HG03039 (cell line): ENCODE results near the gene MTR.

ENCODE experiments used
- ATAC-seq: cut with Tn5 transposase; IDR thresholded peaks from one replicate; pipeline ENCODE4 v1.9.1; 2021; ENCODE audit warnings: mild to moderate bottlenecking, moderate library complexity; ENCODE audit not compliant: unreplicated experiment

The MTR gene

GRCh38 chr1:236861560-236862218, 66.6 kb downstream of the MTR start:
- no peak for ATAC-seq

GRCh38 chr1:236862219-236862591, 67.1 kb downstream of the MTR start:
- ATAC-seq = no peak

GRCh38 chr1:236862615-236863211, 67.6 kb downstream of the MTR start:
- ATAC-seq = no peak

- no peak for ATAC-seq
Measured at GRCh38 chr1:236864211-236864610, 69.1 kb downstream of the MTR start.

DNA sequence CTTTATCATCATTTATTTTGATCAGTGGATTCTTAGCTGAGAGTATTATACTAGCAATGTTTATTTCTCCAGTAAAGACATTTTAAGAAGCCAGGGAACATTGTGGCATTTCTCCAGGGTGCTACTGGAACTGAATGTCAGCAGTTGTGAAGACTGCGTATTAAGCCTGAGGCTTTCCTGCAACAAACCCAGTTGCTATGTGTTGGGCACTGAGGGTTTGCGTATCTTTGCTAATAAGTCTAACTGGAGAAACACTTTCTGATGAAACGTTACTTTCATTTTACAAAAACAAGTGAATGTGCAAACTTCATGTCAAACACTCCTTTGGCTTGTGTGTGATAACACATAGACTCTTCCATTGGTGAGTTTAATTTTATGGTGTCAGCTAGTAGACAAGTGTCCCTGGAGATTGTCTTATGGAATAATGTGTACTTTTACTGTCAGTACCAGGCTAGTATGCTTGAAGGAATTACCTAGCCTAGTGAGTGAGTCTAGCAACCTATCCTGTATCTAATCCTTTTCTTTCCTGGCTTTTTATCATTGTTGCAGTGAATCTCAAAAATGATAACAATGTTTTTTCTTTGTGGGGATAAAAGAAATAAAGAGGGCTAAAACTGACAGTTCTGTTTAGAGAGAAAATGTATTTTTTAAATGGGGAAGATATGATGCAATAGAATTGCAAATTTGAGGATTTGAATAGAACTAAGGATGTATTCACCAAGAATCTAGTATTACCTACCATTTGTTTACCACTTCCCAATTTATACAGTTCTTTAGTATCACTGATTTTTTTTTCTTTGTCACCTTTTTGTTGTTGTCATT, 70.1 kb downstream of the MTR start:
- ATAC-seq = no peak

DNA sequence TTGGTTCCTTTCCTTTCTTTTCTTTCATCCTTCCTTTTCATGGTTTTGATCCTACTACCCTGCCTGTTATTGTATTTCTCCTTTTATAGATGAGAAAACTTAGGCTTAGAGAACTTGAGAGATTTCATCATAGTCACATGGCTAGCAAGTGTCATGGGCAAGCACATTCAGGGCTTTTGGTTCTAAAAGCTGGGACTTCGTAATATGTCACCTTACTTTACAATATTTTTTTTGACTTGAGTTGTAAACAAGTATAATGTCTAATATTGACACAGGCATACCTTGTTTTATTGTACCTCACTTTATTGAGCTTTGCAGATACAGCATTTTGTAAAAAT, 70.7 kb downstream of the MTR start:
- no peak for ATAC-seq

DNA sequence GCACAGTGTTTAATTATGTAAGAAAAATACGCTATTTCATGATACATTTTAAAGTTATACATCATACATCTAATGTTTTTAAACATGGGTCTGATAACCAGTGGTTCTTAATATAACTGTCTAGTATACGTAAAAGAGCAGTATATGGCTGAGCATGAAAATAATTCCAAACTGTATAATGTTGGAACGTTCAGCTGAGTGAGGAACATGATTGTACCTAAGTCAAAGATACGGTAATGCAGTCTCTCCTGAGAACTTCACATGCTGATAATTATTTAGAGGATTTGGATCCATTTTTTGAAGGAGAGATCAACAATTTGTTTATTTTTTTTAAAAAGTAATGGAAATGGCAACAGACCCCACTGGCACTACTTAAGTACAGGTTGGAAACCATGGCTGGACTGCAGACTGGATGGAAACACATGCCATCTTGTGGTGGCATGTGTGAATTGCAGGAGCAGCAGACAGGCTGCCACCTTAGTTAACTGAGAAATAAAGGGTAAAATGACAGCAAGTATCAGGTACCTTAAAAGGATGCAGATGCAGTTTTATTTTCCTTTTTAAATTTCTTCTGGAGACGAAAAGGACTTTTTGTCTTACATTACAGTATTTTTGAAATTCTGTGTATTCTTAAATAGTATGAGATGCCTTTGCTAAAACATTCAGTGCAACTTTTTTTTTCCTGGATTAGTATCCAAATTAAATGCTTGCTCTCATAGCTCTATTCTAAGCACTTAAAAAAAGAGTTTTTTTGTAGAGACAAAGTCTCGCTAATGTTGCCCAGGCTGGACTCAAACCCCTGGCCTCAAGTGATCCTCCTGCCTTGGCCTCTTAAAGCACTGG, 73.8 kb downstream of the MTR start:
- peak; percentile 74 for ATAC-seq

DNA sequence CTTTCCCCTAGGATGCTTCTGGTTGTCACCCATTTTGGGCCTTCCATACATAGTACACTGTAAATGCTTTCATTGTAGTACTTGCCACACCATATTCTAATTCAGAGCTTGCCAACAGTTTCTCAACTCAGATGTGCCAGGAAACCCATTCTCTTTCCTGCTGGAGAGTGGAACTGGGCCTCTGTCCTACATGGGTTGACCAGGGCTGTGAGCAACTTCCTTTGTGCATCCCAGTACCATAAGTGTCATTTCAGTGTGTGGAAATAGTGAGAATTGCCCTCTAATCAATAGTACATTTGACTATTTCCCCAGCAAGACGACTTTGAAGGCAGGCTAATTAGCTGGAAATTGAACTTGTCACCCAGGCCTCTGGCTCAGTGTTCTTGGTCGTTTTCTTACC, 74.8 kb downstream of the MTR start:
- no peak for ATAC-seq

GRCh38 chr1:236870721-236871120, 75.6 kb downstream of the MTR start:
- ATAC-seq = no peak

DNA sequence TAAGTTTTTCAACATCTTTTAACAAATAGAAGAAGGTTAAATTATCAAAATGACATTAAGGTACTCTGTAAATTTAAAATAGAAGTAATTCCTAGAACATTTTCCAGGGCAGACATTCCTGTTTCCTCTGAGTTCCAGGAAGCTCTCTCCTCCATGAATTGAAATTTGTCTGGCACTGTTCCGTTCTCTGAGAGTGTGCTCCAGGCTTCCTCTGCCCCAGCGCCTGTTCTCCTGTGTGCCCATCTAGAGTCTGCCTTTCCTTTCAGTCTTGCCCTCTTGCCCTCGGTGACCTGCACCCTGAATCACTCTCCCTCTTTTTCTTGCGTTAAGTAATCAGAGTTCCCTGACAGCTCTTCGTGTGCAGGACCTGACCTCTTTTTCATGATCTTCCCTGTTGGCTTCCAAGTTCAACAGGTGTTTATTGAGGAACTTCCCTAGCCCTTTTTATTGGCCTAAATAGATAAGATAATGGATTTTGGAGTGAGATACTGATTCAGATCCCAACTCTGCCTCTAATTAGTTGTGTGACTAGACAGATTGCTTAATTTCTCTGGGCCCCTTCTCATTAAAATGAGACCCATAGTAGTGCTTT, 77.1 kb downstream of the MTR start:
- no peak for ATAC-seq

GRCh38 chr1:236875975-236876374, 80.9 kb downstream of the MTR start:
- ATAC-seq = no peak

- ATAC-seq = no peak
Measured at GRCh38 chr1:236877661-236878060, 82.6 kb downstream of the MTR start.

DNA sequence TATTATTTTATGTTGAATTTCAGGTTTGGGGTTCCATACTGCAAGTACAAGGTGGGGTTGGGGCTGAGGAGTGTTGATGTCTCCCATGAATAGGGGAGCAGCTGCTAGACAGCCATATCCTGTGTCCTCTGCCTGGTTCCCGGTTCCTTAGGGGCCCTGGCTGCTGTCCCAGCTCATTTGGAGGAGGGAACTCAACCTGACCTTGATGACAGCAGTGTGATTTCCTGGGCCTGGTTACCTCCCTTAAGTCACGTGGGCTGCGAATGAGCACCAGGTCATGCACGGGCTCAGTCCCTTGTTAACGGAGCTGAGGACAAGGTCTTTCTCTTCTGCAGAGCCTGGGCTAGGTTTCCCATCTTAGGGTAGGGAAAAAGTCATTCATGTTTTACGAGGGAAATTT, 85.1 kb downstream of the MTR start:
- no peak for ATAC-seq

DNA sequence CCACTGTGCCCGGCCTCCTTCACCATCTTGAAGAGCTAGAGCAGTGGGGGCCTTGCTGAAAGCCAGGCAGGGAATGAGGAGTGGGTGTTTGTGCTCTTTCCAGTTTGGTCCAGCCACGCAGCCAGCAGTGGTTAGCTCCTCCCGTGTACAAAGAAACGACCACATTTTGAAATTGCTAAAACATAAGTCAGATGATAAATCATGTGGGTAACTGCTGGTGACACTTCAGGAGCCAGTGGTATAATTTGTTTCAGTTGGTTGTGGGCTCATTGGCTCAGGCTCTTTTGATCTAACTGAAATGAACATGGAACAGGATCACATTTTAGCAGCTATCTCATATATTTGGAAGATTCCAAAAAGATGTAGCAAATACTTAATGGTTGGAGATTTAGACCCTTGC, 87.6 kb downstream of the MTR start:
- no peak for ATAC-seq

- ATAC-seq = no peak
Measured at GRCh38 chr1:236886199-236886598, 91.1 kb downstream of the MTR start.

- ATAC-seq = no peak
Measured at GRCh38 chr1:236887081-236887480, 92.0 kb downstream of the MTR start.

DNA sequence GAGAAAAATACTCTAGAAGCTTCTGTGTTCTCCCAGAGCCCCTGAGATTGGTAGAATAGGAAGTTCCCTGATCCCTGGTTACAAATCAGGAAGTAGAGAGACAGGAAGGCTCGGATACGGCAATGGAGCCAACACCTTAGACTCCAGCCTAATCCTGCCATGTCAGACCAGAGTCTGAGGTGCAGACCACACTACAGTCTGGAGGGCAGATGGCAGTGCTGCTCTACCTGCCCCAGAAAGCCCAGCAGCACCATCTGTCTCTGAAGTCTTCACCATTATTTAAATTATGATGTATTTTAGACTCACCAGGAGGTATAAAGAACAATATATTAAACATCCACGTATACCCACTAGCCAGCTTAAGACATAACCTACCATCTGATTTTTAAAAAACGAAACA, 93.0 kb downstream of the MTR start:
- no peak for ATAC-seq

DNA sequence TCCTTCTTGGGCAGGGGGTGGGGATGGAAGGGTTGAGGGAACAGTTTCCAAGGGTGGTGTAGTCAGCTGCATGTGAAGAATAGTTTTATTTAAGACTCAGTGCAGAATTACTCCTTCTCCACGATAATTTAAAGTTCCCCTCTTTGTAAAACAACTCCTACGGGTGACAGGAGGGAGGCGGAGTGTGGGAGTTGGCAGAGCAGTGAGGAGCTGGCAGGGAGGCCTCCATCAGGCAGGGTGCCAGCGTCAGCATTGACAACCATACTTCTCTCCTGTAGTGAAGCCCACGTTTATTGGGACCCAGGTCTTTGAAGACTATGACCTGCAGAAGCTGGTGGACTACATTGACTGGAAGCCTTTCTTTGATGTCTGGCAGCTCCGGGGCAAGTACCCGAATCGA, 93.8 kb downstream of the MTR start:
- ATAC-seq = no peak

DNA sequence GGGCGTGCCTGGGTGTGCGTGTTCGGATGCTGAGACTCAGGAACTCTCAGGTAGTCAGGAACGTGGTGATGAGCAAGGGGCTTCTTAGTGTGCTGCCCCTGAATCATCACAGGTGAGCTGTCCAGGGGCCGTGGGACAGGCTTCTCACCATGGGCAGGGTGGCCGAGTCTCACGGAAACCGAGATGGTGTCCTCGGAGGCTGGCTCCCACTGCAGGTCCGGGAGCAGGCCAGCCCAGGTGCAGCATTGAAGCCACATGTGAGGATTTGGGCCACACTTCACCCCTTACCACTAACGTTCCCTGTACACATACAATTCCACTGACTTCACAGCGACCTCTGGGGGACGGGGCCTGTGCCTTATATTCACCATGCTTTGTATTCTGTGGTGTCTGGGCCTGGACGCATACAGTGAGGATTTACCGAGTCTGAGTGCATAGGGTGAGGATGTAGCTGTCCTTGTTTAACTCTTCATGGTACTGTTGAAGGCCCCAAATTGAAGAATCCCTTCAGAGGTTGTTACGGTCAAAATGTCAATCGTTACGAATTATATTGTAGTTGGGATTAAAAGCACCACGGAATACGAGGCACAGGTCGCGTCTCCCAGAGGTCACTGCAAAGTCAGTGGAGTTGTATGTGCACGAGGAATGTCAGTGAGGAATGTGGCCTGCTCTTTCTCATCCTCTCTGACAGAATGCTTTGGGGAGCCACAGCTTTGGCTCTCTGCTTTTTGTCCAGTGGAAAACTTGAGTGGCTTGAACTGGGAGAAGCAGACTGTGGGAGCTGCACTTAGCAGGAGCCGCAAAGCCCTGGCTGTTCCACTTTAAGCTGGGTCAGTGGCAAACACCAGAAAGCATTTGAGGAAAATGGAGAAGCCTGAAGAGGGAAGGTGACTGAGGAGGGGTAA, 95.3 kb downstream of the MTR start:
- no peak for ATAC-seq
